Mucosa of rectum (tissue), 2 donors: Measurements from ENCODE around the gene LRRC7.
"Not testable (repeated sequence)": the region's sequence is repeated elsewhere in the genome, so short reads cannot be mapped to it uniquely, and the experiment has no call there.

Source experiments
- H3K27ac ChIP-seq, 2 donors: one replicate each; pipeline ENCODE4 v1.7.0; 2013; ENCODE audit warnings: inconsistent platforms in 2 of 2, low read depth in 2 of 2, low read length in 2 of 2
- H3K27me3 ChIP-seq, 2 donors: one replicate each; pipeline ENCODE4 v1.7.0; 2013; ENCODE audit warnings: low read length in 2 of 2; ENCODE audit not compliant: control insufficient read depth in 2 of 2, insufficient read depth in 2 of 2
- H3K36me3 ChIP-seq, 2 donors: one replicate each; pipeline ENCODE4 v1.7.0; 2013; ENCODE audit warnings: low read length in 2 of 2; ENCODE audit not compliant: control insufficient read depth in 2 of 2, insufficient read depth in 2 of 2
- H3K4me1 ChIP-seq, 2 donors: one replicate each; pipeline ENCODE4 v1.7.0; 2013; ENCODE audit warnings: low read length in 2 of 2, mild to moderate bottlenecking in 1 of 2; ENCODE audit not compliant: control insufficient read depth in 2 of 2, insufficient read depth in 2 of 2
- H3K4me3 ChIP-seq, 2 donors: one replicate each; pipeline ENCODE4 v1.7.0; 2013; ENCODE audit warnings: low read length in 2 of 2
- H3K9ac ChIP-seq, 2 donors: one replicate each; pipeline ENCODE4 v1.7.0; 2013; ENCODE audit warnings: low read length in 2 of 2, low read depth in 1 of 2, mild to moderate bottlenecking in 1 of 2
- H3K9me3 ChIP-seq, 2 donors: one replicate each; pipeline ENCODE4 v1.7.0; 2013; ENCODE audit warnings: low read length in 2 of 2; ENCODE audit not compliant: control insufficient read depth in 2 of 2
- donor health status: healthy.
- donor health status: Normal muscosa, but diverticular disease.

The LRRC7 gene

GRCh38 chr1:69898403-69898947, 330.8 kb downstream of the LRRC7 start:
- Histone ChIP-seq H3K4me3 (no peak overlapping the region), H3K4me1 (no peaks in the 10 kb centered on the region), H3K9me3 (no peaks in the 10 kb centered on the region), H3K36me3 (no peaks in the 10 kb centered on the region), H3K27ac (no peak overlapping the region), H3K9ac (no peak overlapping the region), H3K27me3 (no peaks in the 10 kb centered on the region)

- Histone ChIP-seq H3K27me3 (no peaks in the 10 kb centered on the region), H3K36me3 (no peaks in the 10 kb centered on the region), H3K9ac (no peak overlapping the region), H3K27ac (no peak overlapping the region), H3K9me3 (no peaks in the 10 kb centered on the region), H3K4me1 (no peaks in the 10 kb centered on the region), H3K4me3 (no peak overlapping the region)
Observed at GRCh38 chr1:69911301-69911801, 343.6 kb downstream of the LRRC7 start.

- no peak overlapping the region for H3K4me3 ChIP-seq
- no peaks in the 10 kb centered on the region for H3K4me1 ChIP-seq
- H3K9ac ChIP-seq = no peak overlapping the region
- H3K27ac ChIP-seq = no peak overlapping the region
- H3K27me3 ChIP-seq = no peaks in the 10 kb centered on the region
- H3K36me3 ChIP-seq = no peaks in the 10 kb centered on the region
- H3K9me3 ChIP-seq = no peaks in the 10 kb centered on the region
Observed at GRCh38 chr1:69913977-69914376, 346.3 kb downstream of the LRRC7 start.

- Histone ChIP-seq H3K27ac (no peak overlapping the region), H3K9me3 (no peaks in the 10 kb centered on the region), H3K4me3 (no peak overlapping the region), H3K36me3 (no peaks in the 10 kb centered on the region), H3K4me1 (no peaks in the 10 kb centered on the region), H3K27me3 (no peaks in the 10 kb centered on the region), H3K9ac (no peak overlapping the region)
Observed at GRCh38 chr1:69914976-69915765, 347.4 kb downstream of the LRRC7 start.

GRCh38 chr1:69919129-69919921, 351.6 kb downstream of the LRRC7 start:
- H3K27me3 ChIP-seq = no peaks in the 10 kb centered on the region
- no peaks in the 10 kb centered on the region for H3K36me3 ChIP-seq
- H3K9ac ChIP-seq = no peak overlapping the region
- H3K4me1 ChIP-seq = no peaks in the 10 kb centered on the region
- H3K27ac ChIP-seq = no peak overlapping the region
- H3K4me3 ChIP-seq = no peak overlapping the region
- H3K9me3 ChIP-seq = no peaks in the 10 kb centered on the region

- no peaks in the 10 kb centered on the region for H3K27me3 ChIP-seq
- no peak overlapping the region for H3K4me3 ChIP-seq
- no peaks in the 10 kb centered on the region for H3K9me3 ChIP-seq
- H3K36me3 ChIP-seq = no peaks in the 10 kb centered on the region
- no peak overlapping the region for H3K9ac ChIP-seq
- H3K27ac ChIP-seq = no peak overlapping the region
- no peaks in the 10 kb centered on the region for H3K4me1 ChIP-seq
Observed at GRCh38 chr1:69919922-69920273, 352.2 kb downstream of the LRRC7 start.

- Histone ChIP-seq H3K9me3 (no peaks in the 10 kb centered on the region), H3K27ac (no peak overlapping the region), H3K4me3 (no peak overlapping the region), H3K36me3 (no peaks in the 10 kb centered on the region), H3K4me1 (no peaks in the 10 kb centered on the region), H3K27me3 (no peaks in the 10 kb centered on the region), H3K9ac (no peak overlapping the region)
Observed at GRCh38 chr1:69920426-69920825, 352.7 kb downstream of the LRRC7 start.

- H3K27me3 ChIP-seq = no peaks in the 10 kb centered on the region
- no peaks in the 10 kb centered on the region for H3K9me3 ChIP-seq
- H3K9ac ChIP-seq = no peak overlapping the region
- H3K4me1 ChIP-seq = no peaks in the 10 kb centered on the region
- H3K4me3 ChIP-seq = no peak overlapping the region
- H3K27ac ChIP-seq = no peak overlapping the region
- H3K36me3 ChIP-seq = no peaks in the 10 kb centered on the region
Observed at GRCh38 chr1:69921486-69921885, 353.8 kb downstream of the LRRC7 start.

GRCh38 chr1:69928234-69928633, 360.5 kb downstream of the LRRC7 start:
- H3K27me3 ChIP-seq, H3K4me1 ChIP-seq: not testable (repeated sequence)

More at GRCh38 chr1:69928234-69928633, 360.5 kb downstream of the LRRC7 start:
- not testable (repeated sequence) for H3K4me3 ChIP-seq, H3K9me3 ChIP-seq, H3K9ac ChIP-seq, H3K36me3 ChIP-seq, H3K27ac ChIP-seq
